CD4-positive, alpha-beta T cell (primary cell): ENCODE data around the gene BLMH. TPM values are rescaled to one million over a fixed set of nuclear protein-coding genes. Genes with fewer than 3 reads are reported as not detected.

ENCODE experiments used
- ATAC-seq: fragments of 200-7000 bp; cut with Tn5 transposase; one replicate; pipeline ENCODE4 v1.10.0; 2022; ENCODE audit warnings: mild to moderate bottlenecking; ENCODE audit not compliant: poor library complexity
- CTCF ChIA-PET: fragments of 350-600 bp; sonication (Branson Sonifier 250); formaldehyde crosslinking; loops from one replicate; lab custom pipeline; 2021; ENCODE audit warnings: antibody characterized with exemption, inconsistent platforms; lab: Charles Lee
- POLR2A ChIA-PET: fragments of 350-600 bp; sonication (Branson Sonifier 250); formaldehyde crosslinking; loops from one replicate; lab custom pipeline; 2021; ENCODE audit warnings: antibody characterized with exemption, inconsistent platforms; lab: Charles Lee
- DNase-seq, 14 experiments: peaks; one replicate each; pipeline ENCODE4 v3.0.0-alpha.2; 2013 to 2020; ENCODE audit warnings: mixed read lengths in 2 of 14
- H3K27ac ChIP-seq, 2 donors: one replicate each; pipeline versions ENCODE4 v1.5.1 to v1.7.0; 2013; ENCODE audit warnings: low read length in 2 of 2, low read depth in 1 of 2, mild to moderate bottlenecking in 1 of 2
- H3K27me3 ChIP-seq, 2 experiments: 1 replicate in 1 of 2; 2 replicates in 1 of 2; pipeline versions ENCODE4 v1.6.1 to v1.7.0; 2013; ENCODE audit warnings: low read length in 2 of 2, control low read depth in 1 of 2, mild to moderate bottlenecking in 1 of 2, moderate library complexity in 1 of 2; ENCODE audit not compliant: insufficient read depth in 2 of 2, control insufficient read depth in 1 of 2
- H3K36me3 ChIP-seq: one replicate; pipeline ENCODE4 v1.6.1; 2013; ENCODE audit warnings: low read length, control low read depth; ENCODE audit not compliant: insufficient read depth
- H3K4me1 ChIP-seq: one replicate; pipeline ENCODE4 v1.6.1; 2013; ENCODE audit warnings: low read length, control low read depth; ENCODE audit not compliant: insufficient read depth
- H3K4me3 ChIP-seq: one replicate; pipeline ENCODE4 v1.5.1; 2013; ENCODE audit warnings: mild to moderate bottlenecking, low read length, moderate library complexity
- H3K9me3 ChIP-seq, 2 experiments: 1 replicate in 1 of 2; 2 replicates in 1 of 2; pipeline versions ENCODE4 v1.6.1 to v1.7.0; 2013; ENCODE audit warnings: low read length in 2 of 2, mild to moderate bottlenecking in 2 of 2, control low read depth in 1 of 2, moderate library complexity in 1 of 2; ENCODE audit not compliant: control insufficient read depth in 1 of 2, insufficient read depth in 1 of 2
- H3K27ac Mint-ChIP-seq: one replicate; pipeline ENCODE4 v1.8.0; 2020; ENCODE audit warnings: mixed read lengths
- H3K27me3 Mint-ChIP-seq: one replicate; pipeline ENCODE4 v1.8.0; 2021; ENCODE audit warnings: mixed read lengths
- H3K36me3 Mint-ChIP-seq: one replicate; pipeline ENCODE4 v1.8.0; 2021; ENCODE audit warnings: low read depth, mixed read lengths
- H3K4me1 Mint-ChIP-seq: one replicate; pipeline ENCODE4 v1.8.0; 2021; ENCODE audit warnings: low read depth, mixed read lengths
- H3K4me3 Mint-ChIP-seq: one replicate; pipeline ENCODE4 v1.8.0; 2020; ENCODE audit warnings: mild to moderate bottlenecking, mixed read lengths
- H3K9me3 Mint-ChIP-seq: one replicate; pipeline ENCODE4 v1.8.0; 2020; ENCODE audit warnings: mixed read lengths
- intact Hi-C, 2 experiments: fragments of 100-400 bp; cut with DNase I in 1 of 2; cut with micrococcal nuclease in 1 of 2; formaldehyde crosslinking; loops; one replicate each; pipeline versions ENCODE4 v1.15.1 to v1.9.0; 2023 to 2025; cut with DNase I, micrococcal nuclease
- total RNA-seq, 174 experiments: library from RNA in 2 of 174; stranded (reverse) in 2 of 174; gene quantifications; one replicate each; pipeline ENCODE4 v1.2.3 and lab custom pipeline; 2021 to 2026
- TF ChIP-seq, protein P1 (sequence below): fragments of 200-600 bp; IDR thresholded peaks from one replicate; pipeline ENCODE4 v1.8.0; 2022; ENCODE audit warnings: antibody characterized with exemption, mild to moderate bottlenecking

BLMH gene
- total RNA-seq, 2 experiments from 2014 or later = 32.9 to 36.5 TPM

DNA sequence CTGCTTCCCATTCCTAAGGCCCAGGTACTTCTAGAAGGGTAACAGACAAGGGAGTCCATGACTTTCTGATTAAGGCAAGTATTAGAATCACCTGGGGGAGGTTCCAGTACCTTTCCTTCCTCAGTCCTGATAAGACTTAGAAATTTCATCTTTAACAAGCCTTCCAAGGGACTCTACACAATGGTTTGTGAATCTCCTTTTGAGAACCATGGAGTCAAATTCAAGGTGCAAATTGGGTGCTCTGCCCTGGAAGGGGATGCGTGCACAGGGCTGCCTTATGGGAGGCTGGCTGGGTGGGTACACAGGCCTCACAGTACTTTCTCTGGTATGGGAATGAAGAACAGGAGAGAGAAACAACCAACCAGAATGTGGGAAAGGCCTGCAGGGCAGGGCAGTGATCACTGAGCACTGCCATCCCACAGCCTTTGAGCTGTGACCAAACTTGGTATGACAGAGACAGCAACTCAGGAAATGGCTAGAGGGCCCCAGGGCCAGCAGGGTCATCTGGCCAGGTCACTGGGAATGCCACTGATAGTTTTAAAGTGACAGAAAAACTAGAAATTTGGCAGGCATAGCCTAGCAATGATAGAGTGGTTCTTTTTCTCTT is 45.8 kb upstream of the BLMH start:
- H3K36me3 ChIP-seq = no peaks in the 10 kb centered on the region
- H3K27me3 ChIP-seq = no peaks in the 10 kb centered on the region
- H3K4me1 Mint-ChIP-seq = peaks cover 26% of the 10 kb centered on the region
- DNase-seq (no peak), ATAC-seq (no peak)
- peaks cover 14% of the 10 kb centered on the region for H3K4me1 ChIP-seq
- POLR2A ChIA-PET = interaction anchor here (1.5 to 1.7 kb wide), 2 partner anchors 46 to 232 kb away, joined by 9 to 12 read pairs; partner anchors contain the start of gene BLMH
- H3K9me3 Mint-ChIP-seq = no peaks in the 10 kb centered on the region
- no peak overlapping the region for H3K27ac ChIP-seq
- H3K36me3 Mint-ChIP-seq = no peaks in the 10 kb centered on the region
- TF ChIP-seq, protein P1, sequence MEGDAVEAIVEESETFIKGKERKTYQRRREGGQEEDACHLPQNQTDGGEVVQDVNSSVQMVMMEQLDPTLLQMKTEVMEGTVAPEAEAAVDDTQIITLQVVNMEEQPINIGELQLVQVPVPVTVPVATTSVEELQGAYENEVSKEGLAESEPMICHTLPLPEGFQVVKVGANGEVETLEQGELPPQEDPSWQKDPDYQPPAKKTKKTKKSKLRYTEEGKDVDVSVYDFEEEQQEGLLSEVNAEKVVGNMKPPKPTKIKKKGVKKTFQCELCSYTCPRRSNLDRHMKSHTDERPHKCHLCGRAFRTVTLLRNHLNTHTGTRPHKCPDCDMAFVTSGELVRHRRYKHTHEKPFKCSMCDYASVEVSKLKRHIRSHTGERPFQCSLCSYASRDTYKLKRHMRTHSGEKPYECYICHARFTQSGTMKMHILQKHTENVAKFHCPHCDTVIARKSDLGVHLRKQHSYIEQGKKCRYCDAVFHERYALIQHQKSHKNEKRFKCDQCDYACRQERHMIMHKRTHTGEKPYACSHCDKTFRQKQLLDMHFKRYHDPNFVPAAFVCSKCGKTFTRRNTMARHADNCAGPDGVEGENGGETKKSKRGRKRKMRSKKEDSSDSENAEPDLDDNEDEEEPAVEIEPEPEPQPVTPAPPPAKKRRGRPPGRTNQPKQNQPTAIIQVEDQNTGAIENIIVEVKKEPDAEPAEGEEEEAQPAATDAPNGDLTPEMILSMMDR = no peak
- CTCF ChIA-PET = interaction anchor here (1.0 to 2.8 kb wide), 13 partner anchors 8 to 233 kb away, joined by 3 to 28 read pairs (median 10); partner anchors contain the start of gene BLMH
- H3K27me3 Mint-ChIP-seq = no peaks in the 10 kb centered on the region
- H3K27ac Mint-ChIP-seq = no peak overlapping the region
- no peak overlapping the region for H3K4me3 Mint-ChIP-seq
- no peak overlapping the region for H3K4me3 ChIP-seq
- intact Hi-C loops = loop anchor here (2.0 to 5.0 kb wide), 3 partner anchors 39 to 233 kb away; no protein-coding TSS in a partner anchor
- no peaks in the 10 kb centered on the region for H3K9me3 ChIP-seq

DNA sequence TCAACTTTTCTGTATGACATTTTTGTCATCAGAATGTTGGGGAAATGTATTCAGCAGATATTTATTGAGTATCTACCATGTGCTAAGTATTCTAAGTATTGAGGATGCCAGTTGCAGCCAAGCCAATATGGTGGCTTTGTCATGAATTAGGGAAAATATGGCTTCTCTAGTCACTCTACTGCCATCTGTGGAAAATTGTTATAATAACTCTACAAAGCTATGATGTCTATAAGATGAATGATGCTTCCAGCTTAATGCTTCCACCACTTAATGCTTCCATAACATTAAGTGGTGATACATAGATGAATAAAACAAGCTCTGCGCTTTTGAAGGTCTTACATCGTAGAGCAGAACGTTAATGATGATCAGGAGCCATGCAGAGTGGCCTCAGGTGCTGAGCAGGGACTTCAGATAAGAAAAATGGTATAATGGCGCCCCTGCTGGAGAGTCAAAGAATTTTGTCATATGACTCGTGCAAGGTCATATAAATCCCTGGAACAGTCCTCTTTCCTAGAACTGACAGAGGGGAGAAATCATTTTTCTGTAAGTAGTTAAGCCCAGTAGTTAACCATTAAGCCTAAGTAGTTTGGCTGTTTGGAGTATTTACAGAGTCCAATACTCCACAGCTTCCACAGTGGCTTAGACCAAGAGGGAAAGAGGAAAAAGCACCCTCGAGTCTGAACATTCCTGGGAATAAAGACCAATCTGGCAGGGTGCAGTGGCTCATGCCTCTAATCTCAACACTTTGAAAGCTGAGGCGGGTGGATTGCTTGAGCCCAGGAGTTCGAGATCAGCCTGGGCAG is 44.8 kb upstream of the BLMH start:
- peak; percentile 14 to 83 (median 48) for DNase-seq
- TF ChIP-seq, protein P1 = peak; percentile 97
- H3K27ac Mint-ChIP-seq = peak overlapping the region; percentile 38

DNA sequence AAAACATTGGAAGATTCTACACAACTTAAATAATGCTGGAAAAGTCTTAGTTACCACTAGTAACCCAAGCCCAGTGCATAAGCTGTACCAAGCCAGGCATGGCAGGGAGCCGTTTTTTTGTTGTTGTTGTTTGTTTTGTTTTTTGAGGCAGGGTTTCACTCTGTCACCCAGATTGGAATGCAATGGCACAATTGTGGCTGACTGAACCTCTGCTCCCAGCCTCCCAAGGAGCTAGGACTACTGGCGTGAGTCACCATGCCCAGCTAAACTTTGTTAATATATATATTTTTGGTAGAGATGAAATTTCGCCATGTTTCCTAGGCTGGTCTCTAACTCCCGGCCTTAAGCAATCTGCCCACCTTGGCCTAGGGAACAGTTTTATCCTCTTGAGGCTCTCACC is 42.7 kb upstream of the BLMH start:
- intact Hi-C loops = no loop called here
- ChIA-PET POLR2A (interaction anchor here (0.7 to 2.7 kb wide), 3 partner anchors 11 to 153 kb away, joined by 3 to 38 read pairs (median 4); no protein-coding TSS in a partner anchor), CTCF (interaction anchor here (1.0 to 1.2 kb wide), 2 partner anchors 11 to 491 kb away, joined by 3 read pairs; partner anchors contain the start of gene CRLF3)
- Histone ChIP-seq H3K36me3 (no peaks in the 10 kb centered on the region), H3K27me3 (no peaks in the 10 kb centered on the region), H3K9me3 (no peaks in the 10 kb centered on the region), H3K27ac (no peak overlapping the region), H3K4me1 (peaks cover 25% of the 10 kb centered on the region), H3K4me3 (no peak overlapping the region)
- no peaks in the 10 kb centered on the region for H3K36me3 Mint-ChIP-seq
- H3K4me3 Mint-ChIP-seq = no peak overlapping the region
- H3K27ac Mint-ChIP-seq = peak overlapping the region; percentile 45
- peaks cover 47% of the 10 kb centered on the region for H3K4me1 Mint-ChIP-seq
- TF ChIP-seq, protein P1 = no peak
- no peaks in the 10 kb centered on the region for H3K9me3 Mint-ChIP-seq
- H3K27me3 Mint-ChIP-seq = no peaks in the 10 kb centered on the region
- DNase-seq = no peak
- no peak for ATAC-seq

More for the DNA sequence above, 44.8 kb upstream of the BLMH start:
- no peak overlapping the region for H3K27ac ChIP-seq
- intact Hi-C loops = loop anchor here (1.0 to 5.0 kb wide), 7 partner anchors 13 to 232 kb away; partner anchors contain the start of gene BLMH (in 1 of the 2)
- POLR2A ChIA-PET = interaction anchor here (0.6 to 2.7 kb wide), 12 partner anchors 8 to 232 kb away, joined by 3 to 38 read pairs (median 3); partner anchors contain the start of genes BLMH, CPD and GOSR1
- no peaks in the 10 kb centered on the region for H3K36me3 Mint-ChIP-seq
- CTCF ChIA-PET = interaction anchor here (0.6 to 2.8 kb wide), 32 partner anchors 9 to 232 kb away, joined by 3 to 28 read pairs (median 4); partner anchors contain the start of gene BLMH
- H3K9me3 ChIP-seq = no peaks in the 10 kb centered on the region
- H3K27me3 ChIP-seq = no peaks in the 10 kb centered on the region
- H3K4me1 ChIP-seq = peaks cover 18% of the 10 kb centered on the region
- H3K4me1 Mint-ChIP-seq = peaks cover 34% of the 10 kb centered on the region
- H3K9me3 Mint-ChIP-seq = no peaks in the 10 kb centered on the region
- no peaks in the 10 kb centered on the region for H3K36me3 ChIP-seq
- H3K4me3 ChIP-seq = no peak overlapping the region
- H3K27me3 Mint-ChIP-seq = no peaks in the 10 kb centered on the region
- peak; percentile 43 for ATAC-seq
- peak overlapping the region; percentile 9 for H3K4me3 Mint-ChIP-seq
